Gastrocnemius medialis (tissue), 4 donors: ENCODE data around the gene COL27A1. TPM values are rescaled to one million over a fixed set of nuclear protein-coding genes. Genes with fewer than 3 reads are reported as not detected.
A peak's percentile ranks its signal among the peaks of the same experiment; 100 is the strongest.

ENCODE experiments used
- ATAC-seq, 2 donors: fragments of 150-250 bp; one replicate each; pipeline ENCODE4 v1.9.1; 2016
- DNase-seq, 2 donors: peaks; one replicate each; pipeline ENCODE4 v3.0.0-alpha.2; 2019
- H3K27ac ChIP-seq, 4 donors: fragments of 200-600 bp; sonication (generic); 1 replicate in 1 of 4; 2 replicates in 3 of 4; pipeline ENCODE4 v1.5.1; 2016 to 2018; ENCODE audit warnings: mild to moderate bottlenecking in 2 of 4, moderate library complexity in 1 of 4
- H3K27me3 ChIP-seq, 3 donors: fragments of 200-600 bp; sonication (generic) in 2 of 3; 1 replicate in 1 of 3; 2 replicates in 2 of 3; pipeline versions ENCODE4 v1.5.1 to v1.6.0; 2016 to 2019; ENCODE audit warnings: mild to moderate bottlenecking in 1 of 3, moderate library complexity in 1 of 3
- H3K36me3 ChIP-seq, 2 donors: fragments of 200-600 bp; sonication (generic) in 1 of 2; one replicate each; pipeline ENCODE4 v1.5.1; 2017 to 2018
- H3K4me1 ChIP-seq, 2 donors: fragments of 200-600 bp; sonication (generic) in 1 of 2; one replicate each; pipeline ENCODE4 v1.5.1; 2016 to 2017; ENCODE audit warnings: mild to moderate bottlenecking in 2 of 2
- H3K4me3 ChIP-seq, 4 donors: fragments of 200-600 bp; sonication (generic) in 3 of 4; 1 replicate in 1 of 4; 2 replicates in 3 of 4; pipeline ENCODE4 v1.5.1; 2016 to 2019; ENCODE audit warnings: mild to moderate bottlenecking in 2 of 4
- H3K9me3 ChIP-seq, 3 donors: fragments of 200-600 bp; sonication (generic) in 2 of 3; 1 replicate in 1 of 3; 2 replicates in 2 of 3; pipeline ENCODE4 v1.5.1; 2016 to 2019
- POLR2A ChIP-seq, 2 donors: fragments of 450-650 bp; IDR thresholded peaks; one replicate each; pipeline ENCODE4 v1.6.1; 2017; ENCODE audit warnings: antibody characterized with exemption in 2 of 2, mild to moderate bottlenecking in 2 of 2, moderate library complexity in 2 of 2
- in situ Hi-C, 4 donors: fragments of 200-750 bp; cut with MboI; loops; one replicate each; pipeline versions ENCODE4 v1.15.0 to v1.8.0; 2017; ENCODE audit warnings: low sequenced_read_pairs in 4 of 4
- intact Hi-C: fragments of 100-400 bp; cut with DNase I; formaldehyde crosslinking; loops from one replicate; pipeline ENCODE4 v1.15.1; 2023; ENCODE audit warnings: low total_unique reads
- total RNA-seq, 4 donors: library from RNA; depleted of rRNA; stranded (reverse); fragments of >200 nt; gene quantifications; one replicate each; pipeline versions ENCODE4 v1.1.0 to v1.2.3, GENCODE V29; 2016
- TF ChIP-seq, protein P1 (sequence below), 5 experiments: fragments of 450-650 bp in 3 of 5; fragments of 200-600 bp in 2 of 5; sonication (generic) in 2 of 5; IDR thresholded peaks in 4 of 5; conservative IDR thresholded peaks in 1 of 5; 1 replicate in 4 of 5; 2 replicates in 1 of 5; pipeline ENCODE4 v1.5.1; 2016 to 2019; ENCODE audit warnings: antibody characterized with exemption in 5 of 5, mild to moderate bottlenecking in 3 of 5, moderate library complexity in 3 of 5

Gene COL27A1
- total RNA-seq, 4 donors from 2014 or later, result 0.42 to 1.4 (median 0.95) TPM

DNA sequence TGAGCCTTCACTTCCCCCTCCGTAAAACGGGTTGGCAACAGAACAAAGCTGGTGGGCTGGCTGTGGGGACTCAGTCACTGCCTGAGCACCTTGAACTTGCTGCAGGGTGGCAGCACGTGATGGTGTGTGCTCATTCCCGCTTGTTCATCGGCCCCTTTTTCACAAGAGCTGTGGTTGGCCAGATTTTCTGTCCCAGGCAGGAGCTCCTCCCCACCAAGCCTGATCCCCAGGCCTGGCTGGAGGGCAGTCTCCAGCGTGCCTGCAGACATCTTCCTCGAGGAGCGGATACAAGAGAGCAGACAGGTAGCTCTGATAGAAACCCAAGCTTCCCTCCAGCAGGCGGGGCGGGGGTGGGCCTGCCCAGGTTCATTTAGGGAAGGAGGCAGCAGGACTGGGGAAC is 105.7 kb downstream of the COL27A1 start:
- ATAC-seq (no peak), DNase-seq (no peak)
- in situ Hi-C loops (no loop called here), intact Hi-C loops (loop anchor here (5.0 kb wide), 1 partner anchor 54 kb away; no protein-coding TSS in a partner anchor)
- no peaks in the 10 kb centered on the region for H3K4me1 ChIP-seq
- TF ChIP-seq POLR2A (IDR thresholded peaks at IDR 0.05), result no peak
- TF ChIP-seq, protein P1, sequence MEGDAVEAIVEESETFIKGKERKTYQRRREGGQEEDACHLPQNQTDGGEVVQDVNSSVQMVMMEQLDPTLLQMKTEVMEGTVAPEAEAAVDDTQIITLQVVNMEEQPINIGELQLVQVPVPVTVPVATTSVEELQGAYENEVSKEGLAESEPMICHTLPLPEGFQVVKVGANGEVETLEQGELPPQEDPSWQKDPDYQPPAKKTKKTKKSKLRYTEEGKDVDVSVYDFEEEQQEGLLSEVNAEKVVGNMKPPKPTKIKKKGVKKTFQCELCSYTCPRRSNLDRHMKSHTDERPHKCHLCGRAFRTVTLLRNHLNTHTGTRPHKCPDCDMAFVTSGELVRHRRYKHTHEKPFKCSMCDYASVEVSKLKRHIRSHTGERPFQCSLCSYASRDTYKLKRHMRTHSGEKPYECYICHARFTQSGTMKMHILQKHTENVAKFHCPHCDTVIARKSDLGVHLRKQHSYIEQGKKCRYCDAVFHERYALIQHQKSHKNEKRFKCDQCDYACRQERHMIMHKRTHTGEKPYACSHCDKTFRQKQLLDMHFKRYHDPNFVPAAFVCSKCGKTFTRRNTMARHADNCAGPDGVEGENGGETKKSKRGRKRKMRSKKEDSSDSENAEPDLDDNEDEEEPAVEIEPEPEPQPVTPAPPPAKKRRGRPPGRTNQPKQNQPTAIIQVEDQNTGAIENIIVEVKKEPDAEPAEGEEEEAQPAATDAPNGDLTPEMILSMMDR (IDR thresholded peaks at IDR 0.05 in 4 of 5, conservative IDR thresholded peaks at IDR 0.05 in 1 of 5), result no peak
- H3K27me3 ChIP-seq, result no peaks in the 10 kb centered on the region
- H3K36me3 ChIP-seq, result no peaks in the 10 kb centered on the region
- no peaks in the 10 kb centered on the region for H3K9me3 ChIP-seq
- no peak overlapping the region for H3K4me3 ChIP-seq
- no peak overlapping the region for H3K27ac ChIP-seq

DNA sequence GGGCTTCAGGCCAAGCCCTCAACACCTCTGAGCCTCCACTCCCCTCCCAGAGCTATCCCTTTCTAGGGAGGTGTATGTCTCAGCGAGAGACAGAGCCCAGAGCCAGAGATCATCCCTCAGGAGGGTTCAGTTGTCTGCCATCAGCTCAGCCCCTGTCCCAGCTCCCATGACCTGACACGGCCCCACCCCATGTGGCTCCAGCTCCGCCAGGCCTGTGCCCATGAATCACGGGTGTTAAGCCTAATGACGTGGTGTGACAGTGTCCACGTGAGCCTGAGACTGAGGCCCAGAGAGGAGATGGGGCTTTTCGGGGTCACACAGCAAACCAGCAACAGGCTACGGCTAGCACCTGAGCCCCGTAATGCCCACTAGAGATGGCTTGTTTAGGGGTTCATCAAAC is 106.7 kb downstream of the COL27A1 start:
- ATAC-seq (peak; percentile 83 to 89), DNase-seq (peak; percentile 64 to 67)
- Histone ChIP-seq H3K27ac (peak overlapping the region in 2 of 4 donors; percentile 17 to 41), H3K9me3 (no peaks in the 10 kb centered on the region), H3K27me3 (no peaks in the 10 kb centered on the region), H3K4me1 (no peaks in the 10 kb centered on the region), H3K4me3 (no peak overlapping the region), H3K36me3 (no peaks in the 10 kb centered on the region)
- intact Hi-C loops (loop anchor here (5.0 kb wide), 1 partner anchor 55 kb away; no protein-coding TSS in a partner anchor), in situ Hi-C loops (no loop called here)
- TF ChIP-seq, protein P1 (IDR thresholded peaks at IDR 0.05 in 4 of 5, conservative IDR thresholded peaks at IDR 0.05 in 1 of 5), result no peak
- no peak for TF ChIP-seq POLR2A (IDR thresholded peaks at IDR 0.05)

DNA sequence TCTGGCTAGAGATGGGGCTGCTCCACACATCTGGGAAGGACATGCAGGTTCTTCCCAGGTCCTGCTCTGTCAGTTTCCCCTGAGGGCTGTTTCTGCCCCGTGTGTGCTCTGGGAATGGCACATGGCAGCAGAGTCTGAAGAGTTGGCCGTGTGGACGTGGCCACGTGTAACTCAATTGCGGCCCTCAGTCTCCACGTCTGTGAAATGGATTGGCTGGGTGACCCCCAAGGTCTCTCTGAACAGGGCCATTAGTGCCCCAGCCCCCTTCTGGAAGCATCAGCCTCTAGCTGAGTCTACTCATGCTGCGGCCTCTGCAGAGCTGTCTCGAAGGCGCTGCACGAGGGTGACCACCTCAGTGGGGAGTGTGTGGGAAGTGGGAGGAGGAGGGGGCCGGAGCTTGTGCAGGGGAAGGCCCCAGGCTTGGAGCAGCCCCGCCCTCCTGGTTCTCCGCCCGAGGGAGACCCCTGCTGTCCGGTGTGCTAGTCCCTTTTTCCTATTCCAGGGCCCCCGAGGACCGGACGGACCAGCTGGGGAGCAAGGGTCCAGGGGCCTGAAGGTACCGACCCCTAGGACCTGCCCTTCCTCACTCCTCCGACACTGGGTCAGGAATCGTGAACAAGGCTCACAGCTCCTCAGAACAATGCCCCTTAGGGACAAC is 108.6 kb downstream of the COL27A1 start:
- ATAC-seq, result no peak
- Histone ChIP-seq H3K27me3 (no peaks in the 10 kb centered on the region), H3K27ac (no peak overlapping the region), H3K36me3 (no peaks in the 10 kb centered on the region), H3K4me1 (no peaks in the 10 kb centered on the region), H3K9me3 (no peaks in the 10 kb centered on the region), H3K4me3 (no peak overlapping the region)
- in situ Hi-C loops, result no loop called here
- DNase-seq, result no peak
- intact Hi-C loops, result loop anchor here (5.0 kb wide), 1 partner anchor 57 kb away; no protein-coding TSS in a partner anchor
- TF ChIP-seq, protein P1 (IDR thresholded peaks at IDR 0.05 in 4 of 5, conservative IDR thresholded peaks at IDR 0.05 in 1 of 5), result no peak
- no peak for TF ChIP-seq POLR2A (IDR thresholded peaks at IDR 0.05)

DNA sequence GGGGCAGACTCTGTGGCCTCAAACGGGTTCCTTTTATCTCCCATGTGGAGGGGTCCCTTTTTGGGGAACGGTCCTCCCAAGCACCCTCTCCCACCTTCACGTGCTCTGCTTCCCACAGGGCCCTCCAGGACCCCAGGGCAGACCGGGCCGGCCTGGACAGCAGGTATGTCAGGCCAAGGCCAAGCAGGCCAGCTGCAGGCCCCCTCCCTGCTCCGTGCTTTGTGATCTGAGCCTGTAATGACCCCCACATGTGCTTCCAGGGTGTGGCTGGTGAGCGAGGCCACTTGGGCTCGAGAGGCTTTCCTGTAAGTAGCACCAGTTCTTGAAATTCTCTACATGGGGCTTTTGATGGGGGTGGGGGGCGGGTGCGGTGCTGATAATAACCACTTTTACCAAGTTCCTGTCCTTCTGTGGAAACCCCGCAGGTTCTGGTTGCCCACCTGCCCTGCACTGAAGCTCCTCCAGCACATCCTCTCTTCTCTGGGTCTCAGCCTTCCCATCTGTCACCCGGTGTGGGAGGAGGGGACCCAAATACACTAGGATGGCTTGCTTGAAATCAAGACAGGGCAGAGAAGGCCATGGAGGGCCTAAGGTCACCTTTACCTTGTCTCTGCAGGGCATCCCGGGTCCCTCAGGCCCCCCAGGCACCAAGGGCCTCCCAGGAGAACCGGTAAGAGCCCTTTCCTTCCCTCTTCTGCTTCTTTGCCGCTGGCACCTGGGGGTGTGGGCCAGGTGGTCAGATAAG is 109.6 kb downstream of the COL27A1 start:
- intact Hi-C loops, result loop anchor here (5.0 kb wide), 1 partner anchor 58 kb away; no protein-coding TSS in a partner anchor

More for the DNA sequence above, 109.6 kb downstream of the COL27A1 start:
- in situ Hi-C loops, result no loop called here
- TF ChIP-seq, protein P1 (IDR thresholded peaks at IDR 0.05 in 4 of 5, conservative IDR thresholded peaks at IDR 0.05 in 1 of 5), result no peak
- TF ChIP-seq POLR2A (IDR thresholded peaks at IDR 0.05), result no peak
- H3K36me3 ChIP-seq, result no peaks in the 10 kb centered on the region
- H3K4me1 ChIP-seq, result no peaks in the 10 kb centered on the region
- H3K9me3 ChIP-seq, result no peaks in the 10 kb centered on the region
- H3K27me3 ChIP-seq, result no peaks in the 10 kb centered on the region
- H3K4me3 ChIP-seq, result no peak overlapping the region
- DNase-seq (no peak), ATAC-seq (no peak)
- no peak overlapping the region for H3K27ac ChIP-seq
